ENCODE results near the gene CRYAB.

DNA sequence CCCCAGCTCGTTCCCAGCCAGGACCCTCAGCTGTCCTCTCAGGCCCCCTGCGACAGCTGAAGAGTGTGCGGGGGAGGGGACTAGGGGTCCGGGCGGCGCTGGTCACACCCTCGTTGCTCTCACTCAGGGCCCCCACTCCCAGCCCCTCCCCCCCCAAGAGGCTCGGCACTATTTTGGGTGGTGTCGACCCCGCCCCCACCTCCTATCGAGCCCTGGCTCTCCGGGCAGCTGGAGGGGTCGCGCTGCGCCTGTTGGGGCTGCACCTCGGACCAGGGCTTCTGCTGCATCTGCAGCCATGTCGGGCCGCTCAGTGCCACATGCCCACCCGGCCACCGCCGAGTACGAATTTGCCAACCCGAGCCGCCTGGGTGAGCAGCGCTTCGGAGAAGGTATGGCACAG, 965 bp upstream of the CRYAB start, which contains the start of gene HSPB2:
- TF ChIP-seq POLR2A (IDR thresholded peaks at IDR 0.05; ENCODE audit: low read depth, low read length) (no peak), POLR2AphosphoS5 (IDR thresholded peaks at IDR 0.05; ENCODE audit: low read depth, low read length) (no peak)
